Measurements from ENCODE around the gene ITPR1.

GRCh38 chr3:4740397-4741105, 247.4 kb downstream of the ITPR1 start:
- TF ChIP-seq CTCF (IDR thresholded peaks at IDR 0.05) (no peak), POLR2A (IDR thresholded peaks at IDR 0.05) (no peak)

Measured in heart left ventricle (tissue), 13 donors.